Measurements from ENCODE around the gene CLK2. TPM values are rescaled to one million over a fixed set of nuclear protein-coding genes. Genes with fewer than 3 reads are reported as not detected.

The CLK2 gene
- total and polyA plus RNA-seq, 4 donors: 8.3 to 28.2 (median 14.8) TPM

- Histone ChIP-seq H3K27ac (ENCODE audit: low read depth in 1 of 2, low read length in 2 of 2) (peak overlapping the region; percentile 59 to 88), H3K4me1 (ENCODE audit: control insufficient read depth in 4 of 4, insufficient read depth in 4 of 4, low read length in 3 of 4) (peaks cover under 1 to 24% (median 13%) of the 10 kb centered on the region in 4 donors), H3K27me3 (ENCODE audit: control insufficient read depth in 4 of 4, insufficient read depth in 4 of 4, low read length in 3 of 4) (no peaks in the 10 kb centered on the region), H3K9ac (ENCODE audit: low read depth in 1 of 2, low read length in 2 of 2) (no peak overlapping the region), H3K4me3 (ENCODE audit: low read depth in 1 of 3, low read length in 3 of 3) (peak overlapping the region in 2 of 3 donors; percentile 50 to 56), H3K36me3 (ENCODE audit: control insufficient read depth in 4 of 4, insufficient read depth in 3 of 4, low read depth in 1 of 4, low read length in 3 of 4) (peaks cover 0 to 11% (median 5%) of the 10 kb centered on the region in 4 donors), H3K9me3 (ENCODE audit: control insufficient read depth in 4 of 4, low read length in 3 of 4) (no peaks in the 10 kb centered on the region)
- DNase-seq (ENCODE audit: low spot score): no peak
- WGBS: 46% methylated on average over 8 of the region's 8 CpGs
- TF ChIP-seq GABPA (IDR thresholded peaks at IDR 0.05 in 1 of 2, conservative IDR thresholded peaks at IDR 0.05 in 1 of 2) (no peak), YY1 (IDR thresholded peaks at IDR 0.05) (no peak), ATF3 (IDR thresholded peaks at IDR 0.05) (no peak), HNF4G (IDR thresholded peaks at IDR 0.05) (no peak), SP1 (IDR thresholded peaks at IDR 0.05) (no peak), RXRA (IDR thresholded peaks at IDR 0.05) (no peak), RAD21 (IDR thresholded peaks at IDR 0.05) (no peak), FOXA1 (IDR thresholded peaks at IDR 0.05) (no peak), JUND (IDR thresholded peaks at IDR 0.05) (no peak), FOXA2 (IDR thresholded peaks at IDR 0.05) (no peak), NR2F2 (IDR thresholded peaks at IDR 0.05) (no peak), EGR1 (IDR thresholded peaks at IDR 0.05; ENCODE audit: low read depth in 2 of 2) (no peak), HNF4A (conservative IDR thresholded peaks at IDR 0.05) (no peak)
- TF ChIP-seq, protein P1, sequence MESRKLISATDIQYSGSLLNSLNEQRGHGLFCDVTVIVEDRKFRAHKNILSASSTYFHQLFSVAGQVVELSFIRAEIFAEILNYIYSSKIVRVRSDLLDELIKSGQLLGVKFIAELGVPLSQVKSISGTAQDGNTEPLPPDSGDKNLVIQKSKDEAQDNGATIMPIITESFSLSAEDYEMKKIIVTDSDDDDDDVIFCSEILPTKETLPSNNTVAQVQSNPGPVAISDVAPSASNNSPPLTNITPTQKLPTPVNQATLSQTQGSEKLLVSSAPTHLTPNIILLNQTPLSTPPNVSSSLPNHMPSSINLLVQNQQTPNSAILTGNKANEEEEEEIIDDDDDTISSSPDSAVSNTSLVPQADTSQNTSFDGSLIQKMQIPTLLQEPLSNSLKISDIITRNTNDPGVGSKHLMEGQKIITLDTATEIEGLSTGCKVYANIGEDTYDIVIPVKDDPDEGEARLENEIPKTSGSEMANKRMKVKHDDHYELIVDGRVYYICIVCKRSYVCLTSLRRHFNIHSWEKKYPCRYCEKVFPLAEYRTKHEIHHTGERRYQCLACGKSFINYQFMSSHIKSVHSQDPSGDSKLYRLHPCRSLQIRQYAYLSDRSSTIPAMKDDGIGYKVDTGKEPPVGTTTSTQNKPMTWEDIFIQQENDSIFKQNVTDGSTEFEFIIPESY (IDR thresholded peaks at IDR 0.05): no peak
- TF ChIP-seq, protein P2, sequence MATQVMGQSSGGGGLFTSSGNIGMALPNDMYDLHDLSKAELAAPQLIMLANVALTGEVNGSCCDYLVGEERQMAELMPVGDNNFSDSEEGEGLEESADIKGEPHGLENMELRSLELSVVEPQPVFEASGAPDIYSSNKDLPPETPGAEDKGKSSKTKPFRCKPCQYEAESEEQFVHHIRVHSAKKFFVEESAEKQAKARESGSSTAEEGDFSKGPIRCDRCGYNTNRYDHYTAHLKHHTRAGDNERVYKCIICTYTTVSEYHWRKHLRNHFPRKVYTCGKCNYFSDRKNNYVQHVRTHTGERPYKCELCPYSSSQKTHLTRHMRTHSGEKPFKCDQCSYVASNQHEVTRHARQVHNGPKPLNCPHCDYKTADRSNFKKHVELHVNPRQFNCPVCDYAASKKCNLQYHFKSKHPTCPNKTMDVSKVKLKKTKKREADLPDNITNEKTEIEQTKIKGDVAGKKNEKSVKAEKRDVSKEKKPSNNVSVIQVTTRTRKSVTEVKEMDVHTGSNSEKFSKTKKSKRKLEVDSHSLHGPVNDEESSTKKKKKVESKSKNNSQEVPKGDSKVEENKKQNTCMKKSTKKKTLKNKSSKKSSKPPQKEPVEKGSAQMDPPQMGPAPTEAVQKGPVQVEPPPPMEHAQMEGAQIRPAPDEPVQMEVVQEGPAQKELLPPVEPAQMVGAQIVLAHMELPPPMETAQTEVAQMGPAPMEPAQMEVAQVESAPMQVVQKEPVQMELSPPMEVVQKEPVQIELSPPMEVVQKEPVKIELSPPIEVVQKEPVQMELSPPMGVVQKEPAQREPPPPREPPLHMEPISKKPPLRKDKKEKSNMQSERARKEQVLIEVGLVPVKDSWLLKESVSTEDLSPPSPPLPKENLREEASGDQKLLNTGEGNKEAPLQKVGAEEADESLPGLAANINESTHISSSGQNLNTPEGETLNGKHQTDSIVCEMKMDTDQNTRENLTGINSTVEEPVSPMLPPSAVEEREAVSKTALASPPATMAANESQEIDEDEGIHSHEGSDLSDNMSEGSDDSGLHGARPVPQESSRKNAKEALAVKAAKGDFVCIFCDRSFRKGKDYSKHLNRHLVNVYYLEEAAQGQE (IDR thresholded peaks at IDR 0.05): no peak
- TF ChIP-seq, protein P3, sequence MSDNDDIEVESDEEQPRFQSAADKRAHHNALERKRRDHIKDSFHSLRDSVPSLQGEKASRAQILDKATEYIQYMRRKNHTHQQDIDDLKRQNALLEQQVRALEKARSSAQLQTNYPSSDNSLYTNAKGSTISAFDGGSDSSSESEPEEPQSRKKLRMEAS (IDR thresholded peaks at IDR 0.05): no peak
Observed at GRCh38 chr1:155300024-155300423, 26.7 kb upstream of the CLK2 start.

- H3K4me1 ChIP-seq (ENCODE audit: control insufficient read depth in 4 of 4, insufficient read depth in 4 of 4, low read length in 3 of 4): peaks cover 0 to 28% (median 13%) of the 10 kb centered on the region in 4 donors
- H3K36me3 ChIP-seq (ENCODE audit: control insufficient read depth in 4 of 4, insufficient read depth in 3 of 4, low read depth in 1 of 4, low read length in 3 of 4): peaks cover 0 to 33% (median 19%) of the 10 kb centered on the region in 4 donors
- no peak overlapping the region for H3K27ac ChIP-seq (ENCODE audit: low read depth in 1 of 2, low read length in 2 of 2)
- no peak overlapping the region for H3K4me3 ChIP-seq (ENCODE audit: low read depth in 1 of 3, low read length in 3 of 3)
- no peaks in the 10 kb centered on the region for H3K9me3 ChIP-seq (ENCODE audit: control insufficient read depth in 4 of 4, low read length in 3 of 4)
- 89% methylated on average over 7 of the region's 7 CpGs for WGBS
- H3K9ac ChIP-seq (ENCODE audit: low read depth in 1 of 2, low read length in 2 of 2): no peak overlapping the region
- DNase-seq (ENCODE audit: low spot score): no peak
- no peaks in the 10 kb centered on the region for H3K27me3 ChIP-seq (ENCODE audit: control insufficient read depth in 4 of 4, insufficient read depth in 4 of 4, low read length in 3 of 4)
- TF ChIP-seq, protein P4, sequence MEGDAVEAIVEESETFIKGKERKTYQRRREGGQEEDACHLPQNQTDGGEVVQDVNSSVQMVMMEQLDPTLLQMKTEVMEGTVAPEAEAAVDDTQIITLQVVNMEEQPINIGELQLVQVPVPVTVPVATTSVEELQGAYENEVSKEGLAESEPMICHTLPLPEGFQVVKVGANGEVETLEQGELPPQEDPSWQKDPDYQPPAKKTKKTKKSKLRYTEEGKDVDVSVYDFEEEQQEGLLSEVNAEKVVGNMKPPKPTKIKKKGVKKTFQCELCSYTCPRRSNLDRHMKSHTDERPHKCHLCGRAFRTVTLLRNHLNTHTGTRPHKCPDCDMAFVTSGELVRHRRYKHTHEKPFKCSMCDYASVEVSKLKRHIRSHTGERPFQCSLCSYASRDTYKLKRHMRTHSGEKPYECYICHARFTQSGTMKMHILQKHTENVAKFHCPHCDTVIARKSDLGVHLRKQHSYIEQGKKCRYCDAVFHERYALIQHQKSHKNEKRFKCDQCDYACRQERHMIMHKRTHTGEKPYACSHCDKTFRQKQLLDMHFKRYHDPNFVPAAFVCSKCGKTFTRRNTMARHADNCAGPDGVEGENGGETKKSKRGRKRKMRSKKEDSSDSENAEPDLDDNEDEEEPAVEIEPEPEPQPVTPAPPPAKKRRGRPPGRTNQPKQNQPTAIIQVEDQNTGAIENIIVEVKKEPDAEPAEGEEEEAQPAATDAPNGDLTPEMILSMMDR (IDR thresholded peaks at IDR 0.05; ENCODE audit: low read depth, low read length, missing input control): no peak
- no peak for TF ChIP-seq FOXA1 (IDR thresholded peaks at IDR 0.05)
- TF ChIP-seq, protein P1 (IDR thresholded peaks at IDR 0.05): no peak
- TF ChIP-seq, protein P3 (IDR thresholded peaks at IDR 0.05): no peak
- no peak for TF ChIP-seq TAF1 (conservative IDR thresholded peaks at IDR 0.05)
- TF ChIP-seq NR2F2 (IDR thresholded peaks at IDR 0.05): no peak
- TF ChIP-seq JUND (IDR thresholded peaks at IDR 0.05): no peak
- TF ChIP-seq SP1 (IDR thresholded peaks at IDR 0.05): no peak
- TF ChIP-seq ATF3 (IDR thresholded peaks at IDR 0.05): no peak
- TF ChIP-seq EGR1 (IDR thresholded peaks at IDR 0.05; ENCODE audit: low read depth in 2 of 2): no peak
- no peak for TF ChIP-seq FOXA2 (IDR thresholded peaks at IDR 0.05)
- no peak for TF ChIP-seq RXRA (IDR thresholded peaks at IDR 0.05)
- no peak for TF ChIP-seq RAD21 (IDR thresholded peaks at IDR 0.05)
- no peak for TF ChIP-seq GABPA (IDR thresholded peaks at IDR 0.05 in 1 of 2, conservative IDR thresholded peaks at IDR 0.05 in 1 of 2)
- TF ChIP-seq HNF4A (conservative IDR thresholded peaks at IDR 0.05): no peak
Observed at GRCh38 chr1:155297384-155297783, 24.1 kb upstream of the CLK2 start.
